ENCODE measurements around the gene SLC39A1. TPM values are rescaled to one million over a fixed set of nuclear protein-coding genes. Genes with fewer than 3 reads are reported as not detected.
"Not testable (repeated sequence)": the region's sequence is repeated elsewhere in the genome, so short reads cannot be mapped to it uniquely, and the experiment has no call there.

Gene SLC39A1
- total and polyA plus RNA-seq, 9 of the 15 experiments (the other 6 are each of a cell fraction or from before 2014, with no cell fraction given): 9.9 to 81.1 (median 62.7) TPM

DNA sequence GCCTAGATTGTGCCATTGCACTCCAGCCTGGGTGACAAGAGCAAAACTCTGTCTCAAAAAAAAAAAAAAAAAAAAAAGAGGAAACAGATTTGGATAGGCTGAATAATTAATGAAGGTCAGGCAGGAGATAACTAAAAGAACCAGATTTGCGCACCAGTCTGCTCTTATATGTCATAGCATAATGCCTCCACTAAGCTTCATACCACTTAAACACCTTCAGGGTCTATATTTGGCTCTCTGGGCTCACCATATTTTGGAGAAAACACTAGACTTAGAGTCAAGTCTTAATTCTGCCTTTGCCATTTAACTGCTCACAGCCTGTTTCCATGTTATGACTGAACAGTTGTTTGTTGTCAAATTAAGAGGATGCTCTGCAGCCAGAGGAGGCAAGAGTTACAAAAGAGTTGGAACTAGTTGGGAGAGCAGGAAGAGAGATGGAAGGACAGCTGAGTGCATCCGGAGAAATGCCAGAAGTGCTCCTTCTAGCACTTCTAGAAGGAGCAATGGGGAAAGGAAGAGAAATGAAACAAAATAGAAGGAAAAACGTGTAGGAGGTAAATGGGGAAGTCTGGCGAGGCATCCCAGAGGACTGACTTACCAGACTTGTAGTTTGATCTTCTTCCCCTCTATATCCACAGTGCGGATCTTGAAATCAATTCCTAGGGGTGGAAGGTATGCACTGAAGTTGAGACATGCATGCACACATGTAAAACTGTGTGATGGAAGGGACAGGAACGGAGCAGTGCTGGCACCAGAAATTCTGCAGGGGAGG, 21.0 kb upstream of the SLC39A1 start:
- peak overlapping the region; percentile 94 for H3K4me2 ChIP-seq (ENCODE audit: insufficient read depth, low read length)
- in situ Hi-C loops (cut with MboI): loop anchor here (10.0 kb wide), 1 partner anchor 480 kb away; no protein-coding TSS in a partner anchor
- WGBS (ENCODE audit: insufficient coverage, low coverage, missing lambda C conversion rate): 52% methylated on average over 6 of the region's 6 CpGs
- no peak overlapping the region; the same call in 2 of the 3 replicates for H3K27ac ChIP-seq (ENCODE audit: extremely low read depth, low read depth, low read length)
- BruUV-seq (replicated peaks): no TSS peak
- peaks cover 21% of the 10 kb centered on the region; the same call in 2 of the 3 replicates for H3K36me3 ChIP-seq (ENCODE audit: control insufficient read depth, insufficient read depth, low read length)
- no peaks in the 10 kb centered on the region for H3K9me3 ChIP-seq (replicated peaks; ENCODE audit: control insufficient read depth, insufficient read depth, low read depth, low read length)
- no peak for DNase-seq (ENCODE audit: extremely low read depth in 1 of 4, low spot score in 3 of 4)
- H3K9ac ChIP-seq (ENCODE audit: insufficient read depth in 1 of 2, low read depth in 2 of 2, low read length in 2 of 2): peak overlapping the region in 1 of 2 experiments; percentile 89; a peak in 3 of 4 replicates
- POLR2A ChIA-PET: interaction anchor here (0.6 to 1.8 kb wide), 3 partner anchors 10 to 120 kb away, joined by 3 to 6 read pairs (median 5); partner anchors contain the start of gene DENND4B
- H3K4me3 ChIP-seq: peak overlapping the region; percentile 55; the same call in 1 of the 2 replicates
- FAIRE-seq: no peak
- H3K27me3 ChIP-seq (ENCODE audit: control insufficient read depth in 2 of 2, insufficient read depth in 2 of 2, low read length in 2 of 2): no peaks in the 10 kb centered on the region
- no peaks in the 10 kb centered on the region for H4K20me1 ChIP-seq (replicated peaks; ENCODE audit: control insufficient read depth, insufficient read depth, low read length)
- CTCF ChIA-PET (ENCODE audit: low intra/inter-chr PET ratio): no interaction called here
- intact Hi-C loops (cut with micrococcal nuclease): loop anchor here (10.0 kb wide), 1 partner anchor 630 kb away; the partner anchor contains the start of gene S100A9
- H3K9me1 ChIP-seq (ENCODE audit: control insufficient read depth, insufficient read depth, low read length): no peaks in the 10 kb centered on the region
- no peak overlapping the region for H2AFZ ChIP-seq (ENCODE audit: low read depth, low read length)
- no peak for ATAC-seq
- H3K4me1 ChIP-seq (replicated peaks in 1 of 2; ENCODE audit: control insufficient read depth in 2 of 2, insufficient read depth in 2 of 2, low read length in 2 of 2): peaks cover 5 to 15% of the 10 kb centered on the region in 2 experiments; a peak in 4 of 5 replicates
- TF ChIP-seq SPI1 (IDR thresholded peaks at IDR 0.05; ENCODE audit: borderline replicate concordance, low read depth, low read length): 0 out of 2 replicates have a peak, but pooled peaks have one; percentile 31
- TF ChIP-seq, protein P1, sequence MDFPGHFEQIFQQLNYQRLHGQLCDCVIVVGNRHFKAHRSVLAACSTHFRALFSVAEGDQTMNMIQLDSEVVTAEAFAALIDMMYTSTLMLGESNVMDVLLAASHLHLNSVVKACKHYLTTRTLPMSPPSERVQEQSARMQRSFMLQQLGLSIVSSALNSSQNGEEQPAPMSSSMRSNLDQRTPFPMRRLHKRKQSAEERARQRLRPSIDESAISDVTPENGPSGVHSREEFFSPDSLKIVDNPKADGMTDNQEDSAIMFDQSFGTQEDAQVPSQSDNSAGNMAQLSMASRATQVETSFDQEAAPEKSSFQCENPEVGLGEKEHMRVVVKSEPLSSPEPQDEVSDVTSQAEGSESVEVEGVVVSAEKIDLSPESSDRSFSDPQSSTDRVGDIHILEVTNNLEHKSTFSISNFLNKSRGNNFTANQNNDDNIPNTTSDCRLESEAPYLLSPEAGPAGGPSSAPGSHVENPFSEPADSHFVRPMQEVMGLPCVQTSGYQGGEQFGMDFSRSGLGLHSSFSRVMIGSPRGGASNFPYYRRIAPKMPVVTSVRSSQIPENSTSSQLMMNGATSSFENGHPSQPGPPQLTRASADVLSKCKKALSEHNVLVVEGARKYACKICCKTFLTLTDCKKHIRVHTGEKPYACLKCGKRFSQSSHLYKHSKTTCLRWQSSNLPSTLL (IDR thresholded peaks at IDR 0.05): no peak
- H3K79me2 ChIP-seq (ENCODE audit: control insufficient read depth, insufficient read depth, low read length): peaks cover 15% of the 10 kb centered on the region

DNA sequence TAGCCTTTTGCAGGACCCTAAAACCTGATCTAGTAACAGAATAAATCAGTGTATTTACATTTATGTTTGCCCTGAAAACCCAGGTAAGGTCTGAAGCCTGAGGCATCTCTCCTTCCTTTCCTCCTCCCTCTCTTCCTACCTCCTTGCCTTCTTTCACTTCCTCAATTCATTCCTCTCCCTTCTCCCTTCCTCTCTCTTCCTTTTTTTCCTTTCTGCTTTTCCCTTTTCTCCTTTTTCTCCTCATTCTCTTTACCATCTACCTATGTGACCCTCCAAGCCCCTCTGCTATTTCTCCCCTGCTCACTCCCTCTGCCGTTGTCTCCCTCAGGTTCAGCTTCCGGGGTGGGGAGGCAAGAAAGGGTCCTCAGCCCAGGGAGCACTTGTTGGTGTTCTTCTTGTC, 18.4 kb upstream of the SLC39A1 start:
- H2AFZ ChIP-seq (ENCODE audit: low read depth, low read length); DNase-seq (ENCODE audit: extremely low read depth in 1 of 4, low spot score in 3 of 4); ATAC-seq; H3K9me1 ChIP-seq (ENCODE audit: control insufficient read depth, insufficient read depth, low read length); H3K9me3 ChIP-seq (replicated peaks; ENCODE audit: control insufficient read depth, insufficient read depth, low read depth, low read length); FAIRE-seq; H3K9ac ChIP-seq (ENCODE audit: insufficient read depth in 1 of 2, low read depth in 2 of 2, low read length in 2 of 2); H4K20me1 ChIP-seq (replicated peaks; ENCODE audit: control insufficient read depth, insufficient read depth, low read length); CTCF ChIA-PET (ENCODE audit: low intra/inter-chr PET ratio); H3K27ac ChIP-seq (ENCODE audit: extremely low read depth, low read depth, low read length); H3K4me3 ChIP-seq; H3K4me2 ChIP-seq (ENCODE audit: insufficient read depth, low read length); H3K27me3 ChIP-seq (ENCODE audit: control insufficient read depth in 2 of 2, insufficient read depth in 2 of 2, low read length in 2 of 2): not testable (repeated sequence)
- peaks cover 21% of the 10 kb centered on the region; the same call in 2 of the 3 replicates for H3K36me3 ChIP-seq (ENCODE audit: control insufficient read depth, insufficient read depth, low read length)
- H3K4me1 ChIP-seq (replicated peaks in 1 of 2; ENCODE audit: control insufficient read depth in 2 of 2, insufficient read depth in 2 of 2, low read length in 2 of 2): peaks cover 11 to 24% of the 10 kb centered on the region in 2 experiments; a peak in 4 of 5 replicates
- 90% methylated on average over 2 of the region's 2 CpGs for WGBS (ENCODE audit: insufficient coverage, low coverage, missing lambda C conversion rate)
- intact Hi-C loops (cut with micrococcal nuclease) (loop anchor here (10.0 kb wide), 1 partner anchor 627 kb away; the partner anchor contains the start of gene S100A9), in situ Hi-C loops (cut with MboI) (loop anchor here (10.0 kb wide), 1 partner anchor 477 kb away; no protein-coding TSS in a partner anchor)
- POLR2A ChIA-PET: interaction anchor here (1.2 to 1.4 kb wide), 2 partner anchors 9 kb away, joined by 3 to 9 read pairs; partner anchors contain the start of gene RPS27
- TSS peak; percentile 85 for BruUV-seq (replicated peaks)
- peaks cover 39% of the 10 kb centered on the region for H3K79me2 ChIP-seq (ENCODE audit: control insufficient read depth, insufficient read depth, low read length)
